HepG2 (cell line): ENCODE measurements around the gene QRSL1. TPM values are rescaled to one million over a fixed set of nuclear protein-coding genes. Genes with fewer than 3 reads are reported as not detected.

Source experiments
- CREM ChIP-seq, 2 experiments: sonication (generic) in 1 of 2; formaldehyde crosslinking in 1 of 2; IDR thresholded peaks; 2 replicates each; pipeline versions ENCODE4 v1.4.0 to v1.6.1; 2016 to 2020; ENCODE audit warnings: antibody characterized with exemption in 1 of 2, mild to moderate bottlenecking in 1 of 2, missing genetic modification reagents in 1 of 2
- DNMT1 ChIP-seq: sonication (generic); formaldehyde crosslinking; IDR thresholded peaks from 2 replicates; pipeline ENCODE4 v1.5.1; 2020; ENCODE audit warnings: mild to moderate bottlenecking, missing genetic modification reagents
- DRAP1 ChIP-seq: IDR thresholded peaks from 2 replicates; pipeline ENCODE4 v1.6.1; 2016; ENCODE audit warnings: missing genetic modification reagents, missing compliant biosample characterization
- GATAD2A ChIP-seq: IDR thresholded peaks from 2 replicates; pipeline ENCODE4 v1.6.1; 2016
- IRF2 ChIP-seq: IDR thresholded peaks from 2 replicates; pipeline ENCODE4 v1.6.1; 2018; ENCODE audit warnings: missing genetic modification reagents, missing compliant biosample characterization
- MED1 ChIP-seq: sonication (generic); formaldehyde crosslinking; IDR thresholded peaks from 2 replicates; pipeline ENCODE4 v1.4.0; 2020; ENCODE audit warnings: missing genetic modification reagents
- MXI1 ChIP-seq: IDR thresholded peaks from 3 replicates; pipeline ENCODE4 v1.6.1; 2012; ENCODE audit warnings: low read depth, low read length, inconsistent platforms, borderline replicate concordance
- RBFOX2 ChIP-seq: fragments of 200-400 bp; formaldehyde crosslinking; IDR thresholded peaks from 2 replicates; pipeline ENCODE4 v1.6.1; 2017; ENCODE audit warnings: low read depth, mild to moderate bottlenecking, low read length
- SALL1 ChIP-seq: sonication (generic); formaldehyde crosslinking; IDR thresholded peaks from 2 replicates; pipeline ENCODE4 v1.8.0; 2022; ENCODE audit warnings: mild to moderate bottlenecking, missing genetic modification reagents
- SIN3A ChIP-seq: IDR thresholded peaks from 2 replicates; pipeline ENCODE4 v1.6.1; 2011; ENCODE audit warnings: low read depth, mild to moderate bottlenecking, control low read depth, low read length, borderline replicate concordance
- SIX4 ChIP-seq: sonication (generic); formaldehyde crosslinking; IDR thresholded peaks from 2 replicates; pipeline ENCODE4 v1.4.0; 2020; ENCODE audit warnings: missing genetic modification reagents
- SRY ChIP-seq: sonication (generic); formaldehyde crosslinking; IDR thresholded peaks from 2 replicates; pipeline ENCODE4 v1.8.0; 2022; ENCODE audit warnings: mild to moderate bottlenecking, missing genetic modification reagents
- TERF1 ChIP-seq: sonication (generic); formaldehyde crosslinking; IDR thresholded peaks from 2 replicates; pipeline ENCODE4 v1.8.0; 2022; ENCODE audit warnings: mild to moderate bottlenecking, missing genetic modification reagents, moderate library complexity
- ZNF264 ChIP-seq: sonication (generic); formaldehyde crosslinking; IDR thresholded peaks from 2 replicates; pipeline ENCODE4 v1.4.0; 2020; ENCODE audit warnings: missing genetic modification reagents
- ZNF350 ChIP-seq: sonication (generic); formaldehyde crosslinking; IDR thresholded peaks from 2 replicates; pipeline ENCODE4 v1.4.0; 2020; ENCODE audit warnings: mild to moderate bottlenecking, low read depth, missing genetic modification reagents, borderline replicate concordance
- ZNF598 ChIP-seq: sonication (generic); formaldehyde crosslinking; IDR thresholded peaks from 2 replicates; pipeline ENCODE4 v1.5.1; 2020; ENCODE audit warnings: mild to moderate bottlenecking, missing genetic modification reagents, borderline replicate concordance
- polyA plus RNA-seq, 8 experiments: library from polyadenylated mRNA; depleted of rRNA in 3 of 8; stranded (reverse) in 7 of 8; unstranded in 1 of 8; fragments of >200 nt; fragmentation: Illumina TruSeq in 4 of 8; extraction: Trizol in 4 of 8; gene quantifications; 2 replicates each; pipeline versions ENCODE4 v1.2.1 to v1.2.3, GENCODE V29; 2011 to 2016; ENCODE audit warnings: low read depth in 4 of 8, missing spikeins in 1 of 8, mixed read lengths in 1 of 8; ENCODE audit not compliant: insufficient read depth in 1 of 8
- total RNA-seq, 5 experiments: library from RNA; depleted of rRNA; stranded (reverse); fragments of >200 nt; fragmentation: Illumina TruSeq; extraction: Trizol; gene quantifications; 2 replicates each; pipeline ENCODE4 v1.2.3, GENCODE V29; 2016; ENCODE audit warnings: low read depth in 1 of 5
- TF ChIP-seq, protein P1 (sequence below): sonication (generic); formaldehyde crosslinking; IDR thresholded peaks from 2 replicates; pipeline ENCODE4 v1.5.1; 2020; ENCODE audit warnings: missing genetic modification reagents, mild to moderate bottlenecking, borderline replicate concordance
- TF ChIP-seq, protein P2 (sequence below): sonication (generic); formaldehyde crosslinking; IDR thresholded peaks from 2 replicates; pipeline ENCODE4 v1.5.1; 2020; ENCODE audit warnings: mild to moderate bottlenecking, missing genetic modification reagents, moderate library complexity
- TF ChIP-seq, protein P3 (sequence below): IDR thresholded peaks from 2 replicates; pipeline ENCODE4 v1.6.1; 2016; ENCODE audit warnings: mild to moderate bottlenecking

Gene QRSL1
- total and polyA plus RNA-seq, 2 of the 13 experiments (the other 11 are each of a cell fraction or from before 2014, with no cell fraction given) = 8.2 to 22.3 TPM

- TF ChIP-seq, protein P1, sequence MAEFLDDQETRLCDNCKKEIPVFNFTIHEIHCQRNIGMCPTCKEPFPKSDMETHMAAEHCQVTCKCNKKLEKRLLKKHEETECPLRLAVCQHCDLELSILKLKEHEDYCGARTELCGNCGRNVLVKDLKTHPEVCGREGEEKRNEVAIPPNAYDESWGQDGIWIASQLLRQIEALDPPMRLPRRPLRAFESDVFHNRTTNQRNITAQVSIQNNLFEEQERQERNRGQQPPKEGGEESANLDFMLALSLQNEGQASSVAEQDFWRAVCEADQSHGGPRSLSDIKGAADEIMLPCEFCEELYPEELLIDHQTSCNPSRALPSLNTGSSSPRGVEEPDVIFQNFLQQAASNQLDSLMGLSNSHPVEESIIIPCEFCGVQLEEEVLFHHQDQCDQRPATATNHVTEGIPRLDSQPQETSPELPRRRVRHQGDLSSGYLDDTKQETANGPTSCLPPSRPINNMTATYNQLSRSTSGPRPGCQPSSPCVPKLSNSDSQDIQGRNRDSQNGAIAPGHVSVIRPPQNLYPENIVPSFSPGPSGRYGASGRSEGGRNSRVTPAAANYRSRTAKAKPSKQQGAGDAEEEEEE (CRISPR knock-in tag) = 0 out of 2 replicates have a peak, but pooled peaks have one; percentile 23
- TF ChIP-seq DRAP1 (CRISPR knock-in tag) (peak; percentile 39; the same call in 1 of the 2 replicates), SALL1 (CRISPR knock-in tag) (peak; percentile 67), GATAD2A (CRISPR knock-in tag) (0 out of 2 replicates have a peak, but pooled peaks have one; percentile 19), CREM (IDR thresholded peaks at IDR 0.05) (peak; percentile 75; the same call in 1 of the 2 replicates), CREM (CRISPR knock-in tag; IDR thresholded peaks at IDR 0.05) (no peak), RBFOX2 (peak; percentile 73), MED1 (peak; percentile 32; the same call in 1 of the 2 replicates), DNMT1 (CRISPR knock-in tag) (no peak), ZNF264 (CRISPR knock-in tag) (peak; percentile 34; the same call in 1 of the 2 replicates), MXI1 (peak; percentile 77; the same call in 2 of the 3 replicates), ZNF350 (peak; percentile 65; the same call in 1 of the 2 replicates), SIN3A (peak; percentile 88; the same call in 1 of the 2 replicates), ZNF598 (CRISPR knock-in tag) (peak; percentile 50; the same call in 1 of the 2 replicates), SIX4 (CRISPR knock-in tag) (peak; percentile 54; the same call in 1 of the 2 replicates), TERF1 (no peak), SRY (CRISPR knock-in tag) (peak; percentile 48; the same call in 1 of the 2 replicates), IRF2 (CRISPR knock-in tag) (0 out of 2 replicates have a peak, but pooled peaks have one; percentile 61)
- TF ChIP-seq, protein P2, sequence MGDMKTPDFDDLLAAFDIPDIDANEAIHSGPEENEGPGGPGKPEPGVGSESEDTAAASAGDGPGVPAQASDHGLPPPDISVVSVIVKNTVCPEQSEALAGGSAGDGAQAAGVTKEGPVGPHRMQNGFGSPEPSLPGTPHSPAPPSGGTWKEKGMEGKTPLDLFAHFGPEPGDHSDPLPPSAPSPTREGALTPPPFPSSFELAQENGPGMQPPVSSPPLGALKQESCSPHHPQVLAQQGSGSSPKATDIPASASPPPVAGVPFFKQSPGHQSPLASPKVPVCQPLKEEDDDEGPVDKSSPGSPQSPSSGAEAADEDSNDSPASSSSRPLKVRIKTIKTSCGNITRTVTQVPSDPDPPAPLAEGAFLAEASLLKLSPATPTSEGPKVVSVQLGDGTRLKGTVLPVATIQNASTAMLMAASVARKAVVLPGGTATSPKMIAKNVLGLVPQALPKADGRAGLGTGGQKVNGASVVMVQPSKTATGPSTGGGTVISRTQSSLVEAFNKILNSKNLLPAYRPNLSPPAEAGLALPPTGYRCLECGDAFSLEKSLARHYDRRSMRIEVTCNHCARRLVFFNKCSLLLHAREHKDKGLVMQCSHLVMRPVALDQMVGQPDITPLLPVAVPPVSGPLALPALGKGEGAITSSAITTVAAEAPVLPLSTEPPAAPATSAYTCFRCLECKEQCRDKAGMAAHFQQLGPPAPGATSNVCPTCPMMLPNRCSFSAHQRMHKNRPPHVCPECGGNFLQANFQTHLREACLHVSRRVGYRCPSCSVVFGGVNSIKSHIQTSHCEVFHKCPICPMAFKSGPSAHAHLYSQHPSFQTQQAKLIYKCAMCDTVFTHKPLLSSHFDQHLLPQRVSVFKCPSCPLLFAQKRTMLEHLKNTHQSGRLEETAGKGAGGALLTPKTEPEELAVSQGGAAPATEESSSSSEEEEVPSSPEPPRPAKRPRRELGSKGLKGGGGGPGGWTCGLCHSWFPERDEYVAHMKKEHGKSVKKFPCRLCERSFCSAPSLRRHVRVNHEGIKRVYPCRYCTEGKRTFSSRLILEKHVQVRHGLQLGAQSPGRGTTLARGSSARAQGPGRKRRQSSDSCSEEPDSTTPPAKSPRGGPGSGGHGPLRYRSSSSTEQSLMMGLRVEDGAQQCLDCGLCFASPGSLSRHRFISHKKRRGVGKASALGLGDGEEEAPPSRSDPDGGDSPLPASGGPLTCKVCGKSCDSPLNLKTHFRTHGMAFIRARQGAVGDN (CRISPR knock-in tag) = peak; percentile 79
- TF ChIP-seq, protein P3, sequence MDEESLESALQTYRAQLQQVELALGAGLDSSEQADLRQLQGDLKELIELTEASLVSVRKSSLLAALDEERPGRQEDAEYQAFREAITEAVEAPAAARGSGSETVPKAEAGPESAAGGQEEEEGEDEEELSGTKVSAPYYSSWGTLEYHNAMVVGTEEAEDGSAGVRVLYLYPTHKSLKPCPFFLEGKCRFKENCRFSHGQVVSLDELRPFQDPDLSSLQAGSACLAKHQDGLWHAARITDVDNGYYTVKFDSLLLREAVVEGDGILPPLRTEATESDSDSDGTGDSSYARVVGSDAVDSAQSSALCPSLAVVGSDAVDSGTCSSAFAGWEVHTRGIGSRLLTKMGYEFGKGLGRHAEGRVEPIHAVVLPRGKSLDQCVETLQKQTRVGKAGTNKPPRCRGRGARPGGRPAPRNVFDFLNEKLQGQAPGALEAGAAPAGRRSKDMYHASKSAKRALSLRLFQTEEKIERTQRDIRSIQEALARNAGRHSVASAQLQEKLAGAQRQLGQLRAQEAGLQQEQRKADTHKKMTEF = peak; percentile 47; the same call in 1 of the 2 replicates
These were observed at the start of gene QRSL1, which contains the start of gene RTN4IP1 (continued) for GRCh38 chr6:106629103-106629858.
